Endothelial cell of umbilical vein (primary cell): ENCODE data around the gene PLEKHA7.

Experiments
- EZH2 ChIP-seq: IDR thresholded peaks from 2 replicates; pipeline ENCODE4 v1.6.1; 2012; ENCODE audit warnings: borderline replicate concordance, low read depth, mild to moderate bottlenecking, moderate library complexity, low read length, inconsistent platforms; ENCODE audit not compliant: severe bottlenecking
- FOS ChIP-seq: IDR thresholded peaks from 2 replicates; pipeline ENCODE4 v1.6.1; 2011; ENCODE audit warnings: mild to moderate bottlenecking, low read length, moderate library complexity, borderline replicate concordance; ENCODE audit not compliant: insufficient read depth
- GATA2 ChIP-seq: IDR thresholded peaks from 2 replicates; pipeline ENCODE4 v1.7.0; 2011; ENCODE audit warnings: low read depth, mild to moderate bottlenecking, moderate library complexity, mixed read lengths, low read length; ENCODE audit not compliant: insufficient read length, insufficient read depth
- POLR2A ChIP-seq: IDR thresholded peaks from 2 replicates; pipeline ENCODE4 v1.6.1; 2012; ENCODE audit warnings: low read depth, mild to moderate bottlenecking, control low read depth, low read length
- POLR2AphosphoS5 ChIP-seq: IDR thresholded peaks from 2 replicates; pipeline ENCODE4 v1.6.1; 2012; ENCODE audit warnings: low read depth, mild to moderate bottlenecking, control low read depth, low read length, moderate library complexity; ENCODE audit not compliant: insufficient read depth
- TF ChIP-seq, protein P1 (sequence below), 2 donors: IDR thresholded peaks; 1 replicate in 1 of 2; 2 replicates in 1 of 2; pipeline ENCODE4 v1.5.1; 2011; ENCODE audit warnings: low read length in 2 of 2, mild to moderate bottlenecking in 2 of 2, moderate library complexity in 2 of 2, control low read depth in 1 of 2, inconsistent platforms in 1 of 2, low read depth in 1 of 2; ENCODE audit not compliant: insufficient read depth in 1 of 2; ENCODE audit errors: extremely low read depth in 1 of 2
- TF ChIP-seq, protein P2 (sequence below): IDR thresholded peaks from 2 replicates; pipeline ENCODE4 v1.6.1; 2011; ENCODE audit not compliant: insufficient read depth, insufficient read length

GRCh38 chr11:16889905-16890304 is 124.3 kb downstream of the PLEKHA7 start:
- TF ChIP-seq, protein P1, sequence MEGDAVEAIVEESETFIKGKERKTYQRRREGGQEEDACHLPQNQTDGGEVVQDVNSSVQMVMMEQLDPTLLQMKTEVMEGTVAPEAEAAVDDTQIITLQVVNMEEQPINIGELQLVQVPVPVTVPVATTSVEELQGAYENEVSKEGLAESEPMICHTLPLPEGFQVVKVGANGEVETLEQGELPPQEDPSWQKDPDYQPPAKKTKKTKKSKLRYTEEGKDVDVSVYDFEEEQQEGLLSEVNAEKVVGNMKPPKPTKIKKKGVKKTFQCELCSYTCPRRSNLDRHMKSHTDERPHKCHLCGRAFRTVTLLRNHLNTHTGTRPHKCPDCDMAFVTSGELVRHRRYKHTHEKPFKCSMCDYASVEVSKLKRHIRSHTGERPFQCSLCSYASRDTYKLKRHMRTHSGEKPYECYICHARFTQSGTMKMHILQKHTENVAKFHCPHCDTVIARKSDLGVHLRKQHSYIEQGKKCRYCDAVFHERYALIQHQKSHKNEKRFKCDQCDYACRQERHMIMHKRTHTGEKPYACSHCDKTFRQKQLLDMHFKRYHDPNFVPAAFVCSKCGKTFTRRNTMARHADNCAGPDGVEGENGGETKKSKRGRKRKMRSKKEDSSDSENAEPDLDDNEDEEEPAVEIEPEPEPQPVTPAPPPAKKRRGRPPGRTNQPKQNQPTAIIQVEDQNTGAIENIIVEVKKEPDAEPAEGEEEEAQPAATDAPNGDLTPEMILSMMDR (IDR thresholded peaks at IDR 0.05; ENCODE audit: extremely low read depth in 1 of 2, insufficient read depth in 1 of 2, low read depth in 1 of 2, low read length in 2 of 2): no peak
- no peak for TF ChIP-seq GATA2
- TF ChIP-seq POLR2A: no peak
- no peak for TF ChIP-seq EZH2
- TF ChIP-seq POLR2AphosphoS5: no peak
- TF ChIP-seq, protein P2, sequence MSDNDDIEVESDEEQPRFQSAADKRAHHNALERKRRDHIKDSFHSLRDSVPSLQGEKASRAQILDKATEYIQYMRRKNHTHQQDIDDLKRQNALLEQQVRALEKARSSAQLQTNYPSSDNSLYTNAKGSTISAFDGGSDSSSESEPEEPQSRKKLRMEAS: no peak
- no peak for TF ChIP-seq FOS
